ENCODE measurements around the gene CFC1B.
"Not testable (repeated sequence)": the region's sequence is repeated elsewhere in the genome, so short reads cannot be mapped to it uniquely, and the experiment has no call there.

The CFC1B gene

DNA sequence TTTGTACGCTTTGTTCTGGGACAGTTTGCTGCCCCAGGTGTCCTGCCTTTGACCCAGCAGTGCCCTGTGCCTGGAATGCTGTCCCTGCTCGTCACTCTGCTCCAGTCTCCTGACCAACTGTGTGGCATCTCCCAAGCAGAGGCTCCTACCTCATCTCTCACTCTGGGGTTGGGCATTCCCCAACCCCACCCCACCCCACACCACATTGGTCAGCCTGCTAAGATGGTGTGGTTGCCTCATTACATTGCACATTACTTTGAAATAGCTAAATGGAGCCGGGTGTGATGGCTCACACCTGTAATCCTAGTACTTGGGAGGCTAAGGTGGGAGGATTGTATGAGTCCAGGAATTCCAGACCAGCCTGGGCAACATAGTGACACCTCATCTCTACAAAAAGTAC is 50.9 kb downstream of the CFC1B start:
- not testable (repeated sequence) for DNase-seq

DNA sequence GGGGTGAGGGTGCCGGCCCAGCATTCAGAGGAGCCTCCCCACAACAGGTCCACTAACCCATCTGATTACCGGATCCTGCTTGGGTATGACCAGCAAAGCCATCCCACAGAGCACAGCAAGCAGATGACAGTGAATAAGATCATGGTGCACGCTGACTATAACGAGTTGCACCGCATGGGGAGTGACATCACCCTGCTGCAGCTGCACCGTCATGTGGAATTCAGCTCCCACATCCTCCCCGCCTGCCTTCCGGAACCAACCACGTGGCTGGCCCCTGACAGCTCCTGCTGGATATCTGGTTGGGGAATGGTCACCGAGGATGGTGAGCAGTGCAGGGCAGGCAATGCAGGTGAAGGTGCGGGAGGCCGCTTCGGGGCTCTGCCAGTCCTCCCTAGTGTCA is 53.2 kb downstream of the CFC1B start:
- DNase-seq: not testable (repeated sequence)

DNA sequence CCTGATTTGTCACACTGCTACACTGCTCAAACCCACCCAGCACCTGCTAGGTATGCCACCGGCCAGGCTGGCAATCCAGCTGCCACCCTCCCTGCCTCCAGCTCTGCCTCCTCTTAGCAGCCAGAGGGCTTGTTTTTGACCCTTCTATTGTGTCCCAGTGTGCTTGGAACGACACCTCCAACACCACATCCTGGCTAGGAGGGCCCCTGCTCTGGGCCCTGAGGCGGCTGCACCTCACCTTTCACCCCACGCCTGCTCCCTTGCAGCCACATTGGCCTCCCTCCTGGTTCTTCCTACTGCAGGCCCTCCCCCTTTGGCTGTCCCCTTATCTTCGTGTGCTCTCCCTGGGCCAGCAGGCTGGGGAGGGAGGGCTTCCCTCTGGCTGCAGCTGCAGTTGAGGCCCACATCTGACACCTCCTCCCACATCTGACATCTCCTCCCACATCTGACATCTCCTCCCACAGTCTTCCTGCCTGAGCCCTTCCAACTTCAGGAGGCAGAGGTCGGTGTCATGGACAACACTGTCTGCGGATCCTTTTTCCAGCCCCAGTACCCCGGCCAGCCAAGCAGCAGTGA is 55.3 kb downstream of the CFC1B start:
- not testable (repeated sequence) for DNase-seq

DNA sequence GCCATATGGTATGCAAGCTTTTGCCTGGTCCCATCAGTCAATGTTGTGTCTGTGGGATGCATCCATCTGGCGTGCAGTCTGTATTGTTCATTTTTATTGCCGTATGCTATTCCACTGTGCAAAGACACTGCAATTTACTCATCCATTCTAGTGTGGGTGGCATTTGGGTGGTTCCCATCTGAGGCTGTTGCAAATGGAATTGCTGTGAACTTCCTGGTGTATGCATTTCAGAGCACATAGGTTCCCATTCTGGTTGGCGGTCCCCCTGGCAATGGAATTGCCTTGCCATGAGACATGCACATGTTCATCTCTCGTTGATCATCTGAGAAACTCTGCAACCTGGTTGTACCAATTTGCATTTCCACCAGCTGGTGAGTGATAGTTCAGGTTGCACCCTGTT is 56.5 kb downstream of the CFC1B start:
- DNase-seq: not testable (repeated sequence)

Data from activated CD4-positive, alpha-beta T cell treated with anti-CD3 and anti-CD28 coated beads, Interleukin-2, amount 50 U/mL, for 4 hours (primary cell).